ENCODE measurements around the gene MINDY1. TPM values are rescaled to one million over a fixed set of nuclear protein-coding genes. Genes with fewer than 3 reads are reported as not detected.

MINDY1 gene
- total RNA-seq, 2 experiments from 2014 or later: 9.4 to 11.6 TPM

- Mint-ChIP-seq H3K36me3 (peaks cover 4% of the 10 kb centered on the region), H3K27me3 (no peaks in the 10 kb centered on the region), H3K4me3 (no peak overlapping the region), H3K9me3 (no peaks in the 10 kb centered on the region), H3K27ac (no peak overlapping the region), H3K4me1 (no peaks in the 10 kb centered on the region)
- DNase-seq: no peak
Measured at GRCh38 chr1:151035167-151035566, 28.5 kb upstream of the MINDY1 start.

DNA sequence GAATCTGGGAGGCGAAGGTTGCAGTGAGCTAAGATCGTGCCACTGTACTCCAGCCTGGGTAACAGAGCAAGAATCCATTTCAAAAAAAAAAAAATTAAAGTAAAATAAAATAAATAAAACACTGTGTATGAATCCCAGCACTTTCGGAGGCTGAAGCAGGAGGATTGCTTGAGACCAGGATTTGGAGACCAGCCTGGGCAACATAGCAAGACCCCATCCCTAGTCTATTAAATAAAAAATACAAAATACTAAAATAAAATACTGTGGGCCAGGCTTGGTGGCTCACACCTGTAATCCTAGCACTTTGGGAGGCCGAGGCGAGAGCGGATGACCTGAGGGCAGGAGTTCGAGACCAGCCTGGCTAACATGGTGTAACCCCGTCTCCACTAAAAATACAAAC, 25.5 kb upstream of the MINDY1 start:
- Mint-ChIP-seq H3K27ac (no peak overlapping the region), H3K27me3 (no peaks in the 10 kb centered on the region), H3K36me3 (peaks cover 4% of the 10 kb centered on the region), H3K4me1 (no peaks in the 10 kb centered on the region), H3K4me3 (no peak overlapping the region), H3K9me3 (no peaks in the 10 kb centered on the region)
- DNase-seq: no peak

DNA sequence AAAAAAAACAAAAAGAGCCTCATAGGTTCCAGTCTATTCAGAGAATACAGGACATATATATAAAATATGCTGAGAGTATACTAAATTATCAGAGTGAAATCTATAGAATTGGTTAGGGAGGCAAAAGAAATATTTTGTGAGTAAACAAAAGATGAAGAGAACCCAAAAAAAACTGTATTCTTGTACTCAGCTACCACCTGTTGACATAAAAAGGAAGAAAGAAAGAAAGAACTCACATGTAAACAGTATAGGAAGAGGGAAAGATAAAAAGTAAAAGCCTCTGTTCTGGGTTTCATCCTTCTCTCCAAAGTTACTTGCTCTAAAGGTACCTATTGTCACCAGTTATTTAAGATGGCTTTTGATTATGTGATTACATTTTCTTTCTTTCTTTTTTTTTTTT, 19.8 kb upstream of the MINDY1 start:
- Mint-ChIP-seq H3K9me3 (no peaks in the 10 kb centered on the region), H3K4me1 (peaks cover 5% of the 10 kb centered on the region), H3K27me3 (no peaks in the 10 kb centered on the region), H3K27ac (no peak overlapping the region), H3K36me3 (no peaks in the 10 kb centered on the region), H3K4me3 (no peak overlapping the region)
- DNase-seq: no peak

GRCh38 chr1:151024540-151025146, 17.9 kb upstream of the MINDY1 start:
- no peak overlapping the region for H3K4me3 Mint-ChIP-seq
- H3K9me3 Mint-ChIP-seq: no peaks in the 10 kb centered on the region
- no peaks in the 10 kb centered on the region for H3K27me3 Mint-ChIP-seq
- DNase-seq: peak; percentile 80
- H3K4me1 Mint-ChIP-seq: peaks cover 5% of the 10 kb centered on the region
- peak overlapping the region; percentile 49 for H3K27ac Mint-ChIP-seq
- H3K36me3 Mint-ChIP-seq: no peaks in the 10 kb centered on the region

GRCh38 chr1:151013518-151013917, 6.8 kb upstream of the MINDY1 start:
- no peak overlapping the region for H3K27ac Mint-ChIP-seq
- H3K36me3 Mint-ChIP-seq: peaks cover 1% of the 10 kb centered on the region
- H3K9me3 Mint-ChIP-seq: no peaks in the 10 kb centered on the region
- no peak overlapping the region for H3K4me3 Mint-ChIP-seq
- H3K27me3 Mint-ChIP-seq: no peaks in the 10 kb centered on the region
- peaks cover 39% of the 10 kb centered on the region for H3K4me1 Mint-ChIP-seq
- no peak for DNase-seq

DNA sequence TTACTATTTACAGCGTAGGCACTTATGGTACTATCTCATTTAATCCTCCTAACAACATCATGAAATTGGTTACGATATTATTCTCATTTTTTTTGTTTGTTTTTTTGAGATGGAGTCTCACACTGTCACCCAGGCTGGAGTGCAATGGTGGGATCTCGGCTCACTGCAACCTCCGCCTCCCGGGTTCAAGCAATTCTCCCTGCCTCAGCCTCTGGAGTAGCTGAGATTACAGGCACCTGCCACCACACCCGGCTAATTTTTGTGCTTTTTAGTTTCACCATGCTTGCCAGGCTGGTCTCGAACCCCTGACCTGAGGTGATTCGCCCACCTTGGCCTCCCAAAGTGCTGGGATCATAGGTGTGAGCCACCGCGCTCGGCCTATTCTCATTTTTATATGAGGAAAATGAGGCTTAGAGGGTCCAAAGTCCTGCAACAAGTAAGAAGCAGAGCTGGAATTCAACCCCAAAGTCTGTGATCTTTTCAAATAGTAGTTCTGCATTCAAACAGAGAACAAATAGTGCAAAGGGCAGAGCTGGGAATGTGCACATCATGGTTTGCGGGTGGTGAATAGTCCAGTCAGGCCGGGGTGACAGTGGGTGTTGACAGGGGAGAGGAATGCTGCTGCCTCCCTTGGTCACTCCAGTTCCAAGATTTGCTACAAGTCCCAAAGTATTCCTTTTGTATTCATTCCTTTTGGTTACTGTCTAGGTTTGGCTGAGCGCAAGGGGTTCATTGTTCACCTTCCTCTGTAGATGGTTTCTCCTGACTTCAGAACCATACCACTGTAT, 6.2 kb upstream of the MINDY1 start:
- DNase-seq: no peak
- Mint-ChIP-seq H3K27ac (no peak overlapping the region), H3K4me1 (peaks cover 42% of the 10 kb centered on the region), H3K9me3 (no peaks in the 10 kb centered on the region), H3K4me3 (no peak overlapping the region), H3K36me3 (peaks cover 1% of the 10 kb centered on the region), H3K27me3 (no peaks in the 10 kb centered on the region)

- peaks cover 56% of the 10 kb centered on the region for H3K4me1 Mint-ChIP-seq
- no peak overlapping the region for H3K4me3 Mint-ChIP-seq
- H3K27ac Mint-ChIP-seq: peak overlapping the region; percentile 73
- no peaks in the 10 kb centered on the region for H3K27me3 Mint-ChIP-seq
- no peaks in the 10 kb centered on the region for H3K9me3 Mint-ChIP-seq
- H3K36me3 Mint-ChIP-seq: peaks cover 1% of the 10 kb centered on the region
- DNase-seq: no peak
Measured at GRCh38 chr1:151011154-151011850, 4.6 kb upstream of the MINDY1 start.

GRCh38 chr1:151010346-151010726, 3.6 kb upstream of the MINDY1 start:
- Mint-ChIP-seq H3K9me3 (no peaks in the 10 kb centered on the region), H3K4me1 (peaks cover 57% of the 10 kb centered on the region), H3K27ac (no peak overlapping the region), H3K4me3 (no peak overlapping the region), H3K36me3 (peaks cover 1% of the 10 kb centered on the region), H3K27me3 (no peaks in the 10 kb centered on the region)
- no peak for DNase-seq

DNA sequence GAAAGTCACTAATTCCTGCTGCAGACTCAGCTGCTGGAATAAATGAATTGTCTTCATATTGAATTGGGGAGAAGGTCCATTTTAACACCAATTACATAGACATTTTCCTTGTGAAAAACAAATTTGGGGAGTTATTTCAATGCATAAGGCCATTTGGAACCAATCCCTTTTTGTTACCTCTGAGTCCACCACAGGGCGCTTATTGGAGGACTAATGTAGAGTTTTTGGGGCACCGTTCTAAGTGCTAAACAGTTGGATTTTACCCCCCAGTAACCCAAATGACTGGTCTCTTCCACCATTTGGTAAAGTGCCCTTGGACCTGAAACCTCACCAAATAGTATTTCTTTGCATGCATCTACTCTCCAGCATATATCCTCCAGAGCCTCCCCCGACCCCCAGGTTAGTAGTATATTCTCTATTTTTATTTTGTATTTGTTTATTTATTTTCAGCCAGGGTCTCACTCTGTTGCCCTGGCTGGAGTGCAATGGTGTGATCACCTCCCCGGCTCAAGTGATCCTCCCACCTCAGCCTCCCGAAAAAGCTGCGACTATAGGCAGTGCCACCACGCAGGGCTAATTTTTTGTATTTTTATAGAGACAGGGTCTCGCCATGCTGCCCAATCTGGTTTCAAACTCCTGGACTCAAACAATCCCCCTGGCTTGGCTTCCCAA, 3.1 kb upstream of the MINDY1 start:
- Mint-ChIP-seq H3K36me3 (peaks cover 1% of the 10 kb centered on the region), H3K9me3 (no peaks in the 10 kb centered on the region), H3K4me1 (peaks cover 60% of the 10 kb centered on the region), H3K27me3 (no peaks in the 10 kb centered on the region), H3K4me3 (peak overlapping the region; percentile 94), H3K27ac (peak overlapping the region; percentile 85)
- DNase-seq: no peak

DNA sequence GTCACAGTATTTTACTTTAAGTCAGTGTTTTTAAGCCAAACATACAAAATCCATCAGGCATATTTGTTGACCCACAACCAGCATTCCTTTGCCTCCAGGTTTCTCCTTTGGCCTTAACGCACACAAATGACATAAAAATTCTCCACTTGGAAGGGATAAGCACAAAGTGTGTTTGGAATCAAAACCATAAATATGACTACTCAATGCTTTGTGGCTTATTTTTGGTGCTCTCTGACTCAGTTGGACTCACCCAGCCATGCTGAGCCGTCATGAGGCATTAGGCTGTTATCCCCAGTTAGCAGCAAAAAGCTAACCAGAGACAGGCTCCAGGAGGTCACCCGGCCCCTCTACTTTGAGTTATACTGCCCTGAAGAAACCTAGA, 2.5 kb upstream of the MINDY1 start:
- no peaks in the 10 kb centered on the region for H3K27me3 Mint-ChIP-seq
- peaks cover 1% of the 10 kb centered on the region for H3K36me3 Mint-ChIP-seq
- H3K9me3 Mint-ChIP-seq: no peaks in the 10 kb centered on the region
- H3K4me3 Mint-ChIP-seq: peak overlapping the region; percentile 94
- H3K27ac Mint-ChIP-seq: peak overlapping the region; percentile 85
- H3K4me1 Mint-ChIP-seq: peaks cover 62% of the 10 kb centered on the region
- DNase-seq: no peak

DNA sequence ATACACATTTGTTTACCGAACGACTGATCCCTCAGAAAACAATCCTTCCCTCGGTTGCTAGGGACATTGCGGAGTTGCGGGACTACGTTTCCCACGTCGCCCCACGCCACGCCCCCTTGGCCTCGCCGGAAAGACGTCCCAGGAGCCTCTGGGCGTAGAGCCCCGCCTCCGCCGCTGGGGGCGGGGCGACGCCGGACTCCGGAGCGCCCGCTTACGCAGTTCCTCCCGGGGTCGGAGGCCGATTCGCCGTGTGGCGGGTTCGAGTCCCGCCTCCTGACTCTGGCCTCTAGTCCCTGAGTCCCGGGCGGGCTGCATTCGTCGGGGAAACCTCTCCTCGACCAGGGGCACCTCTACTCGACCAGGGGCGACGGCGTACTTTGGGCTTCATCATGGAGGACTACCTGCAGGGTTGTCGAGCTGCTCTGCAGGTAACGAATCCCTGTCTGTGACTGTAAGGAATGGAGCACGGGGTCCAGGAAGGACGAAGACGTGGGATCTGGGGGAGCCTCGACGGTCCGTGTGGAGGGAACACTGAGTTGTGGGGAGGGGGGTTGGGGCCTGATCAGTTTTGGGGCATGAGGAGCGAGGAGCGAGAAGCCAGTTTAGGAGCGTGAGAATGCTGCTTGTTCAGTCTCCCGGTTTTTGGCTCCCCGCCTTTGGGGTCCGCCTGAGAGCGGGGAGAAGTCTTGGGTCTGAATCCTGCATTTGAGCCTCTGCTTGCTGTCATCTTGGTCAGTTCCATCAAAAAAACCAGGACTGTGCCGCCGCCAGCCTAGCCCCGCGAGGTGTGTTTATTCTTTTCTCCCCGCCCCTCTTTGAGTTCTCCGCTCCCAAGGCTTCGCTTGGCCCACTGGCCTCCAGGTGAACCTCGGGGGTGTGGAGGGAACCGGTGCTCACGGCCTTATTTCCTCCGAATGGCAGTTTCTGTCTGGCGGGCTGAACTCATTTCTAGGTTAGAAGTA, 1.8 kb upstream of the MINDY1 start, which contains the start of gene PRUNE1:
TSS of gene PRUNE1 (plus strand) at position 206 of the 962 bp plus-strand sequence. CDS start at position 390, 184 bp downstream.
- peak; percentile 97 for DNase-seq
- Mint-ChIP-seq H3K27me3 (no peaks in the 10 kb centered on the region), H3K36me3 (peaks cover 1% of the 10 kb centered on the region), H3K27ac (peak within 1 kb of the TSS; percentile 85), H3K4me3 (peak within 1 kb of the TSS; percentile 94), H3K4me1 (peaks cover 65% of the 10 kb centered on the region), H3K9me3 (no peaks in the 10 kb centered on the region)

DNA sequence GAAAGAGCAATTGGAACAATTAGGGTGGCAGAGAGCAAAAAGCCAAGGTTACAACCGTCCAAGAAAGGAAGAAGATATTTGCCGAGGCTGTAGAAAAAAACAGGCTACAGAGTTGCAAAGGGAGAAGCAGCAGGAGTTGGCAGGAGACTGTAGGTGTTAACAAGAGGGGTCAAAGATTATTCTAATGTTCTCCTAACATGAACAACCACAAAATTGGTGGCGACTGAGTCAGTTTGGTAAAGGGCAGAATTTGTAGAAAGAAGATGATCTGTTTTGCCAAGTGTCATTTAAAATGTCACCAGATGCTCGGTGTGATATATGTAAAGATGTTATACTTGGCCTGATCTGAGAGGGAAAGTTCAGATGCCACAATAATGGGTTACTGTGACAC, 1.1 kb upstream of the MINDY1 start:
- H3K4me1 Mint-ChIP-seq: peaks cover 65% of the 10 kb centered on the region
- no peak for DNase-seq
- no peaks in the 10 kb centered on the region for H3K27me3 Mint-ChIP-seq
- H3K27ac Mint-ChIP-seq: peak overlapping the region; percentile 85
- peaks cover 1% of the 10 kb centered on the region for H3K36me3 Mint-ChIP-seq
- peak overlapping the region; percentile 94 for H3K4me3 Mint-ChIP-seq
- no peaks in the 10 kb centered on the region for H3K9me3 Mint-ChIP-seq

DNA sequence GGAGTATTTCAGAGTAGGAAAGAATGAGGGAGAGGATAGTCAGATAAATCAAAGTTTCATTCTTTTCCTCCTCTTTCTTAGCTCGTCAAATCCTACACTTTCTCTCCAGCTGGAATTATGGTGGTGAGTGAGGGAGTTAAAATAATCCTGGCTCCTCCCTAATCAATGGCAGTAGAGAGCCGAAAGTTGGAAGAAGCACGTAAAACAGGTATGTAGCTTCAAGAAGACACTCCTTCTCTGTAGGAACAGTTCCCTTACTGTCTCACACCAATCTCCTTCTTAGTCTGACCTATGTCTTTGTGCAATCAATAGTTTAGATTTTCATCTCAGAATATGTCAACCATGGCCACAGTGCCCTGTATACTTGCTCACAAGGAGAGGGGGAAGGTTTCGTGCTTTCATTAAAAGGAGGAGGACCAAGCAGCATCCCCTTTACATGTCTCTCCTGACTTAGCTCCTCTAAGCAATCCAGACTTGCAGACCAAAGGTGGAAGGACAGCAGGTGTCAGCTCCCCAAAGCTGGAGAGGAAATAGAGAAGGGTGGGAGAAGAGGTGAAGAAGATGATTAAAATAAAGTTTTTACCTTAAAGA, 878 bp downstream of the MINDY1 start:
- no peak for DNase-seq
- Mint-ChIP-seq H3K36me3 (peaks cover 1% of the 10 kb centered on the region), H3K4me3 (peak overlapping the region; percentile 94), H3K27ac (peak overlapping the region; percentile 85), H3K9me3 (no peaks in the 10 kb centered on the region), H3K4me1 (peaks cover 62% of the 10 kb centered on the region), H3K27me3 (no peaks in the 10 kb centered on the region)

- H3K9me3 Mint-ChIP-seq: no peaks in the 10 kb centered on the region
- no peaks in the 10 kb centered on the region for H3K27me3 Mint-ChIP-seq
- peaks cover 59% of the 10 kb centered on the region for H3K4me1 Mint-ChIP-seq
- H3K27ac Mint-ChIP-seq: peak overlapping the region; percentile 64
- peaks cover 6% of the 10 kb centered on the region for H3K36me3 Mint-ChIP-seq
- no peak for DNase-seq
- H3K4me3 Mint-ChIP-seq: no peak overlapping the region
Measured at GRCh38 chr1:151003180-151003579, 3.5 kb downstream of the MINDY1 start.

Measured in activated naive CD8-positive, alpha-beta T cell treated with anti-CD3 and anti-CD28 coated beads for 36 hours (primary cell).